GM21360 (cell line): ENCODE measurements around the gene NPW.
"Not testable (repeated sequence)": the region's sequence is repeated elsewhere in the genome, so short reads cannot be mapped to it uniquely, and the experiment has no call there.

Source experiments
- ATAC-seq: cut with Tn5 transposase; IDR thresholded peaks from one replicate; pipeline ENCODE4 v1.9.1; 2021; ENCODE audit warnings: mild to moderate bottlenecking, moderate library complexity; ENCODE audit not compliant: unreplicated experiment

NPW gene

GRCh38 chr16:2001456-2002355 is 17.9 kb upstream of the NPW start:
- ATAC-seq: no peak

- ATAC-seq: no peak
Measured at GRCh38 chr16:2002406-2003230, 17.0 kb upstream of the NPW start.

DNA sequence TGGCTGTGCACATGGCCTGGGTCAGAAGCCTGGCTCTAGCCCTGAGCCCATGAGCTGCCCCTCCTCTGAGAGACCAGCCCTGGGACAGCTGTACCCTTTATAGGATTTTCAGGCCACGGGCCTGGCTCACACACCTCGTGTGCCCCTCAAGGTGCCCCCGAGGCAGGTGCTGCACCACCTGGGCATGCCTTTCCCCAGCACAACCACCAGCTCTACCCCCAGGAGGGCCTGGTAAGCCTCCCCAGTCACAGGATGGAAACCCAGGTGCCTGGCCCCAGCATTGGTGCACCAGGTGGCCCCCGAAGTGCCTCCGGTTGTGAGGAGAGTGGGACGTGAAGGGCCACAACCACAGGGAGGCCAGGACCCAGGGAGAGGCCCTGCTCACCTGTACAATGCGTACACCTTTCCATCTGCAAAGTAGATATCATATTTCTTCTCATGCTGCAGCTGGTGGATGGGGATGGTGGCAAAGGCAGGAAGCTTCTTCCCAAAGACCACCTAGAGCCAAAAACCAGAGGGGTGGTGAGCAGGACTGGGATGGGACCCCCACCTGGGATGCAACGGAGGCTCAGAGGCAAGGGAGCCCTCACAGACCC is 16.3 kb upstream of the NPW start:
- no peak for ATAC-seq

DNA sequence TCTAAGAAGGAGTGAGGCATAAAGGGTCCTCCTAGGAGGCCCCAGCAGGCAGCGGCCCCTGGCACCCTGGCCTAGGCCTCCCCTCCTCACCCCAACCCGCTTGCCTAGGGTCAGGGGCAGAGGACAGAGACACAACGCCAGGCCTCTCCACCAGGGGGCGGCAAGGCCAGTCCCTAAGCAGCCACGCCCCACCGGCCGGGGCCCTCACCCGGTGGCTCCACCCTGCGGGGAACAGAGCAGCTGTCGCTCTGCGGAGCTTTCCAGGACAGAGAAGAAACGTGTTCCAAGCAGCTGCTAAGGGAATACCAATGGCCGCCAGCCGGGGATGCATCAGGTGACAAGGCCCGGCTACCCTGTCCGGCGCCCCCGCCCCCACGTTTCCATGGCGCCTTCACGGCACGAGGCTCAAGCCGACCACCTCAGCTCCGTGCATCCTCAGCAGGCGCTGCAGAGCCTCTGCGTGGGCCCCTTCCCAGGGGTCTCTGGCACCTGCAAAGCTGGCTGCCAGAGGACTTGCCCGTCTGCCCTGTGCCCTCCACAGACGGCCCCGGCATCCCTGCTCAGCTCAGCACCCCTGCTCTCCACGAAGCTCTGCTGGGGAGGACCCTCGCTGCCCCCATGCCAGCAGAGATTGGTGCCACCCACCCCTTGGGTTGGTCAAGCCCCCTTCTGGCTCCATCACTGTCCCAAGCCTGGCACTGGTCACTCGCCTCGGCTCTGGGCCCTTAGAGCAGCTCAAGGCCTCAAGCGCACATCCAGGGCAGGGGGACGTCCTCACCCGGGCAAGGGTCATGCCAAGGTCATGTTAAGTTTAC is 15.6 kb upstream of the NPW start:
- ATAC-seq: peak; percentile 60

- ATAC-seq: no peak
Measured at GRCh38 chr16:2004795-2005517, 14.6 kb upstream of the NPW start.

GRCh38 chr16:2005646-2006045 is 13.9 kb upstream of the NPW start:
- ATAC-seq: no peak

DNA sequence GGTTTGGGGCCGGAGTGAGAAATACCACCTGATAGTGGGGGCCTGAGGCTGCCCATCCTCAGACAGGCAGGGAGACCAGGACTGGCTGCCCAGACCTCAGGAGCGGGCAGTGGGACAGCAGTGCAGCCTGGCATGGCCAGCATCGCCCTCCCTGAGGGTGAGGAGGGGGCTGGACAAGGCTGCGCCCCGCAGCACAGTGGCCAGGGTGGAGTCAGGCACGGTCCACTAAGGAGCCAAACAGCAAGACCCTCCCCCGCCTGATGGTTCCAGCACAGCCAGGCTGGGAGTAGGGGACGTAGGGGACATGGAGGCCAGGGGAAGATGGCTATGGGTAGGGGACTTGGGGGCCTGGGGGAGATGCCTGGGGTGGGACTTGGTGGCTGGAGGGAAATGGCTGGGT is 13.3 kb upstream of the NPW start:
- no peak for ATAC-seq

- ATAC-seq: no peak
Measured at GRCh38 chr16:2007081-2007836, 12.3 kb upstream of the NPW start.

DNA sequence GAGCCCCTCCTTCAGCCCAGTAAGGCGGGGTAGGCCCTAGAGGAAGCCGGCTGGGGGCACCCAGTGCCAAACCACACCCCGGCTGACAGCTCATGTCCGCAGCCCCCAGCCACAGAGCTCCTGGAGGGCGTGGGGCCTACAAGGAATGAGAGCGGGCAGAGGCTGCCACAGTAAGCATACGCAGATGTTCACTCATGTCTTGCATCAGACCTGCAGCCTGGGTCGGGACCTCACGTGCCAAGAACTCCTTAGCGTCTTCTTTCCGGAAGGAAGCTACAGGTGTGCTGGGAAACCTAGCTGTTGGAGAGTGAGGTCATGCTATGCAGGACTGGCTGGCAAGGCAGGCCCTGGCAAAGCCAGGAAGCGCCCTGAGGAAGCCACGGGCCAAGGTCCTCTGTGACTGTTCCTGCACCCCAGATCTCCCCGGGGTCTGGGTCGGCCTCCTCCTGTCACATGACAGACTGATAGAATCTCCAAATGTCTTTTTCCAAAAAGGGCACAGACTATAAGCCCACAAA is 11.5 kb upstream of the NPW start:
- ATAC-seq: no peak

- no peak for ATAC-seq
Measured at GRCh38 chr16:2008631-2009163, 10.9 kb upstream of the NPW start.

- peak; percentile 29 for ATAC-seq
Measured at GRCh38 chr16:2009164-2009711, 10.3 kb upstream of the NPW start.

DNA sequence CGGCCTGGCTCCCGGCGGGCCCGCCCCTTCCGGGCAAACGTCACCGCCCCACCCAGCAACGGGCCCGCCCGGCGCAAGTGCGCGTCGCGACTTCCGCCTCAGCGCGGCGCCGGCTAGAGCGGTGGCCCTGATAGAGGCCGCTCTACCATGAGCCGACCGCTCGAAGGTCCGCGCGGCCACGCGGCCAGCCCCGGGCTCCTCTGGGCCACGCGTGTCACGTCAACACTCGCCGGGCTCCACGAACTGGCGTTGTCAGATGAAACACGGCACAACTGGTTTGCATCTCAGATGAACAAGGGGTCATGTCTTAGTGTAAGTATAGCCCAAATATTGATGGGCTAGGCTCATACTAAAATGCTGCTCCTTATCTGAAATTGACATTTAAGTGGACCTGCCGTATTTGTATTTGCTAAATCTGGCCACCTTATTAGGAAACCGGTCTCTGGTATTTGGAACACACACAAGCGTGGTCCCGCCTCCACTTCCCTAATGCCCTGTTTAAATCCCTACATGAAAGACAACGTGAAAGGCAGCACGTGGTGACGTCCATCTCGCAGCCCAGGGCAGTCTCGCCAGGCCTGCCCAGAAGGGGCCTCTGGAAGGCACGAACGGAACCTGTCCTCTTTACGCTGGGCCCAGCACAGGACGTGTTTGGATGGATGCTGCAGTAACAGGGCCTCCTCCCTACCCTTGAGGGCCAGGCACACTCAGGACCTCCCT is 9.6 kb upstream of the NPW start, which contains the start of gene ZNF598:
ZNF598 (minus strand) TSS at position 31 of the 720 bp plus-strand sequence.
- peak; percentile 82 for ATAC-seq

DNA sequence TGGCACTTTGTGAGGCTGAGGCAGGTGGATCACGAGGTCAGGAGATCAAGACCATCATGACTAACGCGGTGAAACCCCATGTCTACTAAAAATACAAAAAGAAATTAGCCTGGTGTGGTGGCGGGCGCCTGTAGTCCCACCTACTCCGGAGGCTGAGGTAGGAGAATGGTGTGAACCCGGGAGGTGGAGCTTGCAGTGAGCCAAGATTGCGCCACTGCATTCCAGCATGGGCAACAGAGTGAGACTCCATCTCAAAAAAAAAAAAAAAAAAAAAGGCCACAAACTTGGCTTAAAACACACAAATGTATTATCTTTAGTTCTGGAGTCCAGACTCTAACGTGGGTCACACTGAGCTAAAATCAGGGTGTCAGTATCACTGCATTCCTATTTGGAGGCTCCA is 7.9 kb upstream of the NPW start:
- ATAC-seq: not testable (repeated sequence)

GRCh38 chr16:2013527-2013926 is 6.1 kb upstream of the NPW start:
- ATAC-seq: no peak

DNA sequence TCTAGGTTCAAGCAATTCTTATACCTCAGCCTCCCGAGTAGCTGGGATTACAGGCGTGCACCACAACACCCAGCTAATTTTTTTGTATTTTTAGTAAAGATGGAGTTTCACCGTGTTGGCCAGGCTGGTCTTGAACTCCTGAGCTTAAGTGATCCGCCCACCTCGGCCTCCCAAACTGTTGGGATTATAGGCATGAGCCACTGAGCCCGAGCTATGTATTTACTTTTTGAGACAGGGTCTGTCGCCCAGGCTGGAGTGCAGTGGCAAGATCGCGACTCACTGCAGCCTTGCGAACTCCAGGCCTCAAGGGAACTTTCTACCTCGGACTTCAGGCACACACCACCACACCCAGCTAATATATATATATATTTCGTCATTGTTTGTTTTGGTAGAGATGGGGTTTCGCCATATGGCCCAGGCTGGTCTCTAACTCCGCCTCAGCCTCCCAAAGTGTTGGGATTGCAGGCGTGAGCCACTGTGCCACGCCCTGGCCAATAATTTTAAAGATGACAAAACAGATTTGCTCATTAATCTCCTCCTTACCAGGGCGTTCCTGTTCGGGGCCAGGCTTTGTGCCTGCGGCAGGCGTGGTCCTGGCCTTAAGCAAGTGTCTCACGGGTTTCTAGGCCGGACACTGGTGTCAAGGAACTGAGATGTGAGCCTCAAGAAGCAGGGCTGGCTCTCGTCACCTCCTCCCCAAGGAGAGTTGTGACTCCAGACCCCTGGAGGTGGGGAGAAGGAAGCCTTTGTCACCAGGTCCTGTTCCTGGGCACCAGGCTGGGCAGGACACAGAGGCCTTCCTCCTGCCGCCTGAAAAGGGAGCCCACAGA is 4.3 kb upstream of the NPW start:
- ATAC-seq: no peak

- no peak for ATAC-seq
Measured at GRCh38 chr16:2015947-2016208, 3.7 kb upstream of the NPW start.

DNA sequence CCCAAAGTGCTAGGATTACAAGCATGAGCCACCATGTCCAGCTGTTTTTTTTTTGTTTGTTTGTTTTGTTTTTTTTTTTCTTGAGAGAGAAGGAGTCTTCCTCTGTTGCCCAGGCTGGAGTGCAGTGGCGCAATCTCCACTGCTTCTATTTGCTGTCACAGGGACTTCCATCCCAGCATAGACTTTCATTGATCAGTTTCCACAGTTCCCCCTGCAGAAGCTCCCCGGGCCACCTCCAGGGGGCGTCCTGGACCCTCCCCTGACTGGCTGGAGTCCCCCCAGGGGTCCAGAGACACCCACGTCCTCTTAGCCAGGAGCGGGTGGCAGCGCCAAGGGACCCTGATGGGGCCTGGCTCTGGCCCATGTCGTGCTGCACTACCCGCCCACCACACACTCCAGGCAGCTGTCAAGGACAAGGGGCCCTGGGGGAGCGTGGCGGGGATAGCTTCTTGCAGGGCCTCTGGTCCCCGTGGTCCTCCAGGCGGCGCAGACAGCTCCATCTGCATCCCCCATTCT is 3.1 kb upstream of the NPW start:
- ATAC-seq: no peak
